ENCODE results near the gene DFFB. TPM values are rescaled to one million over a fixed set of nuclear protein-coding genes. Genes with fewer than 3 reads are reported as not detected.

The DFFB gene, protein sequence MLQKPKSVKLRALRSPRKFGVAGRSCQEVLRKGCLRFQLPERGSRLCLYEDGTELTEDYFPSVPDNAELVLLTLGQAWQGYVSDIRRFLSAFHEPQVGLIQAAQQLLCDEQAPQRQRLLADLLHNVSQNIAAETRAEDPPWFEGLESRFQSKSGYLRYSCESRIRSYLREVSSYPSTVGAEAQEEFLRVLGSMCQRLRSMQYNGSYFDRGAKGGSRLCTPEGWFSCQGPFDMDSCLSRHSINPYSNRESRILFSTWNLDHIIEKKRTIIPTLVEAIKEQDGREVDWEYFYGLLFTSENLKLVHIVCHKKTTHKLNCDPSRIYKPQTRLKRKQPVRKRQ
- 7.7 TPM for total RNA-seq (2013)
- polyA plus RNA-seq, result 10 to 100 TPM in 1 of 3 donors, 1 to 10 TPM in 2; 5.9 to 14.7 (median 6.6) TPM
- polyA minus RNA-seq, result 7.1 and 9.1 TPM in 2 replicates
- total RNA-seq, result 1.1 to 6.7 (median 5.0) reads per million in 11 experiments

GRCh38 chr1:3856923-3857790 lies at the start of gene DFFB, which contains the start of gene CEP104:
DFFB (plus strand) TSS chr1:3857476; CDS start chr1:3857604, 128 bp downstream.
CEP104 (minus strand) TSS chr1:3857211; CDS start chr1:3852407, 4,804 bp downstream.
- Histone ChIP-seq H3K9ac (ENCODE audit: insufficient read depth, low read length, poor library complexity, severe bottlenecking) (peak within 1 kb of the TSS; percentile 79), H3K27ac (ENCODE audit: low read depth in 1 of 2, low read length in 2 of 2) (peak within 1 kb of the TSS; percentile 55 to 84), H3K4me3 (replicated peaks in 1 of 3; ENCODE audit: low read depth in 2 of 3, low read length in 3 of 3) (peak within 1 kb of the TSS; percentile 58 to 100 (median 92)), H3K9me3 (replicated peaks in 1 of 2; ENCODE audit: control insufficient read depth in 1 of 2, insufficient read depth in 1 of 2, low read length in 2 of 2) (no peaks in the 10 kb centered on the region), H3K27me3 (ENCODE audit: control insufficient read depth in 2 of 2, insufficient read depth in 2 of 2, low read length in 2 of 2) (no peaks in the 10 kb centered on the region), H4K20me1 (ENCODE audit: insufficient read depth, low read length) (peaks cover 37% of the 10 kb centered on the region), H3K36me3 (replicated peaks in 1 of 2; ENCODE audit: control insufficient read depth in 1 of 2, insufficient read depth in 2 of 2, low read length in 2 of 2) (peaks cover 0 to 6% of the 10 kb centered on the region in 2 donors), H3K4me1 (ENCODE audit: control insufficient read depth in 1 of 2, insufficient read depth in 2 of 2, low read length in 2 of 2) (peaks cover 18 to 26% of the 10 kb centered on the region in 2 donors), H2AFZ (ENCODE audit: insufficient read depth, low read depth, low read length, poor library complexity, severe bottlenecking) (peak within 1 kb of the TSS; percentile 96), H3K4me2 (replicated peaks; ENCODE audit: extremely low read depth, low read length, poor library complexity, severe bottlenecking) (peak within 1 kb of the TSS; percentile 96), H3K79me2 (ENCODE audit: insufficient read depth, low read length) (peaks cover 29% of the 10 kb centered on the region)
- peaks cover 1 to 8% (median 6%) of the 10 kb centered on the region in 3 donors for H3K27me3 Mint-ChIP-seq (ENCODE audit: low read depth in 3 of 3)
- peaks cover 38% of the 10 kb centered on the region for H3K4me1 Mint-ChIP-seq
- H3K4me3 Mint-ChIP-seq, result peak within 1 kb of the TSS; percentile 98
- WGBS (ENCODE audit: insufficient coverage), result under 1% methylated on average over 70 of the region's 73 CpGs
- TF ChIP-seq, protein P1, sequence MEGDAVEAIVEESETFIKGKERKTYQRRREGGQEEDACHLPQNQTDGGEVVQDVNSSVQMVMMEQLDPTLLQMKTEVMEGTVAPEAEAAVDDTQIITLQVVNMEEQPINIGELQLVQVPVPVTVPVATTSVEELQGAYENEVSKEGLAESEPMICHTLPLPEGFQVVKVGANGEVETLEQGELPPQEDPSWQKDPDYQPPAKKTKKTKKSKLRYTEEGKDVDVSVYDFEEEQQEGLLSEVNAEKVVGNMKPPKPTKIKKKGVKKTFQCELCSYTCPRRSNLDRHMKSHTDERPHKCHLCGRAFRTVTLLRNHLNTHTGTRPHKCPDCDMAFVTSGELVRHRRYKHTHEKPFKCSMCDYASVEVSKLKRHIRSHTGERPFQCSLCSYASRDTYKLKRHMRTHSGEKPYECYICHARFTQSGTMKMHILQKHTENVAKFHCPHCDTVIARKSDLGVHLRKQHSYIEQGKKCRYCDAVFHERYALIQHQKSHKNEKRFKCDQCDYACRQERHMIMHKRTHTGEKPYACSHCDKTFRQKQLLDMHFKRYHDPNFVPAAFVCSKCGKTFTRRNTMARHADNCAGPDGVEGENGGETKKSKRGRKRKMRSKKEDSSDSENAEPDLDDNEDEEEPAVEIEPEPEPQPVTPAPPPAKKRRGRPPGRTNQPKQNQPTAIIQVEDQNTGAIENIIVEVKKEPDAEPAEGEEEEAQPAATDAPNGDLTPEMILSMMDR (IDR thresholded peaks at IDR 0.05), result no peak
- no peaks in the 10 kb centered on the region for H3K9me3 Mint-ChIP-seq
- intact Hi-C loops (cut with micrococcal nuclease), result loop anchor here (2.0 to 5.0 kb wide), 2 partner anchors 40 to 44 kb away; partner anchors contain the start of gene C1orf174 (in 1 of the 2)
- DNase-seq, result peak; percentile 76 to 80 (median 78)
- peak within 1 kb of the TSS; percentile 74 to 96 (median 87) for H3K27ac Mint-ChIP-seq
- H3K36me3 Mint-ChIP-seq, result peaks cover 6% of the 10 kb centered on the region in 2 donors

- H3K36me3 Mint-ChIP-seq, result no peaks in the 10 kb centered on the region
- no CpG with 5 or more reads among the region's 5 CpGs for whole genome bisulfite sequencing (ENCODE audit: insufficient coverage)
Observed at GRCh38 chr1:3807769-3808168, 49.5 kb upstream of the DFFB start.

More at GRCh38 chr1:3807769-3808168, 49.5 kb upstream of the DFFB start:
- no peak overlapping the region for H3K27ac Mint-ChIP-seq
- H3K79me2 ChIP-seq (ENCODE audit: insufficient read depth, low read length), result no peaks in the 10 kb centered on the region
- no peak overlapping the region for H3K9ac ChIP-seq (ENCODE audit: insufficient read depth, low read length, poor library complexity, severe bottlenecking)
- TF ChIP-seq, protein P1 (IDR thresholded peaks at IDR 0.05), result no peak
- intact Hi-C loops (cut with micrococcal nuclease), result no loop called here
- peaks cover 0 to 8% of the 10 kb centered on the region in 2 donors for H3K9me3 ChIP-seq (replicated peaks in 1 of 2; ENCODE audit: control insufficient read depth in 1 of 2, insufficient read depth in 1 of 2, low read length in 2 of 2)
- no peak overlapping the region for H3K27ac ChIP-seq (ENCODE audit: low read depth in 1 of 2, low read length in 2 of 2)
- H3K4me1 ChIP-seq (ENCODE audit: control insufficient read depth in 1 of 2, insufficient read depth in 2 of 2, low read length in 2 of 2), result no peaks in the 10 kb centered on the region
- peaks cover 3% of the 10 kb centered on the region for H3K4me1 Mint-ChIP-seq
- no peaks in the 10 kb centered on the region for H4K20me1 ChIP-seq (ENCODE audit: insufficient read depth, low read length)
- H3K27me3 ChIP-seq (ENCODE audit: control insufficient read depth in 2 of 2, insufficient read depth in 2 of 2, low read length in 2 of 2), result no peaks in the 10 kb centered on the region
- peaks cover 3 to 20% (median 16%) of the 10 kb centered on the region in 7 donors for H3K9me3 Mint-ChIP-seq
- DNase-seq, result no peak
- no peak overlapping the region for H3K4me3 ChIP-seq (replicated peaks in 1 of 3; ENCODE audit: low read depth in 2 of 3, low read length in 3 of 3)
- no peak overlapping the region for H2AFZ ChIP-seq (ENCODE audit: insufficient read depth, low read depth, low read length, poor library complexity, severe bottlenecking)
- H3K4me2 ChIP-seq (replicated peaks; ENCODE audit: extremely low read depth, low read length, poor library complexity, severe bottlenecking), result no peak overlapping the region
- H3K4me3 Mint-ChIP-seq, result no peak overlapping the region
- no peaks in the 10 kb centered on the region for H3K36me3 ChIP-seq (replicated peaks in 1 of 2; ENCODE audit: control insufficient read depth in 1 of 2, insufficient read depth in 2 of 2, low read length in 2 of 2)
- H3K27me3 Mint-ChIP-seq (ENCODE audit: low read depth in 3 of 3), result peaks cover 7 to 19% (median 11%) of the 10 kb centered on the region in 3 donors

All from CD14-positive monocyte (primary cell).